KOPT-K1 (cell line): ENCODE data around the gene ASCL1.

ENCODE experiments used
- H3K27ac ChIP-seq: fragments of 200-600 bp; sonication (generic); 2 replicates; pipeline ENCODE4 v1.5.1; 2016; ENCODE audit warnings: antibody characterized with exemption, mild to moderate bottlenecking, low read depth, low read length; ENCODE audit not compliant: poor library complexity, severe bottlenecking
- H3K36me3 ChIP-seq: fragments of 200-600 bp; sonication (generic); 2 replicates; pipeline ENCODE4 v1.5.1; 2017; ENCODE audit warnings: antibody characterized with exemption, mild to moderate bottlenecking, low read length, moderate library complexity; ENCODE audit not compliant: insufficient read depth
- H3K9me3 ChIP-seq: fragments of 200-600 bp; sonication (generic); 2 replicates; pipeline ENCODE4 v1.5.1; 2017; ENCODE audit warnings: antibody characterized with exemption, low read length, mild to moderate bottlenecking; ENCODE audit not compliant: insufficient read depth, poor library complexity, severe bottlenecking

ASCL1 gene

DNA sequence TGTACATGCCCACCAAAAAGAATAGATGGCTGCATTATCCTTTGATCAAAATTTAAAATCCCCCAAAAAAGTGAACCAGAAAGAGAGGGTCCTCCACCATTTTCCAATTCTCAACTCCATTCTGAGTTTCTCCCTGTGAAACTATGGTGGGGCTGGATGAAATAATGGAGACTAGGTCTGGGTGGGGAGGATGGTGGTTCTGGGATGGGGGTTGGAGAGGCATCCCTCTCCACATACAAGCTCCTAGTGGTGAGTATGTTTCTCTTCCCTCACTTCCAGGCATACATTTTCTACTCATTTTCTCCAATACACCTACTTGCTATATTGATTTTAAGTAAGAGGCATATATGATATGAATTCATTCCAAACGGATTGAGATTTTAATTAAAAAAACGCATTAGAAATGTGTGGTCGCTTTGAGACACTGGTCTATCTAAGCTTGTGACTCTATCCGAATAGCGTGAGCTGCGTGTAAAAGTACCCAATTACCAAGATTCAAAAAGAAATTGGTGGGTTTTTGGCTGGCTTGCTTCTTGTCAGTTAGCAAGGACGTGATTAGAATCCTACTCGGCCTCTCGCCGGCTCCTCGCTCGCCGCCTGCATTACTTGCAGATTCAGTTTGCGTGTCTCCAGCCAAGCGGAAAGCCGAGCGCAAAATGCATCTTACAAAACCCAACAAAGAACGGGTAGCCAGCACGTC lies 3.4 kb downstream of the ASCL1 start:
- no peak overlapping the region for H3K27ac ChIP-seq
- no peaks in the 10 kb centered on the region for H3K36me3 ChIP-seq
- H3K9me3 ChIP-seq = peaks cover 16% of the 10 kb centered on the region

DNA sequence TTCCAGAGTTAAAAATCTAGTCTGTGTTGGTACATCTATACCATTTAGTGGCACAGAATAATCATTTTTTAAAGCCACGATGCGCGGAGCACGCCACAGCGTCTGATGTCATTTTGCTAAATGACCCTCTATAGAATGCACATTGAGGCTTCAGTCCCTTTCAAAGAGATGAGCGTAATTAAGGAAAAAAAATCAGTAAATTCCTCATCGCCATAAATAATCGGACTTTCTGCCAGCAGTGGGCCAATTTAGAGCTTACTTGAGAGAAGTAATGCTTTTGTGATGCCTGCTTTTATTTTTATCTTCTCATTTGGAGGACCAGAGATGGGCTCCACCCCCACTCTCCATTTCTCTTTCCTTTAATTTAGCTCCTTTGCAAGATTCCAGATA lies 4.0 kb downstream of the ASCL1 start:
- no peak overlapping the region for H3K27ac ChIP-seq
- H3K9me3 ChIP-seq = peaks cover 16% of the 10 kb centered on the region
- no peaks in the 10 kb centered on the region for H3K36me3 ChIP-seq

DNA sequence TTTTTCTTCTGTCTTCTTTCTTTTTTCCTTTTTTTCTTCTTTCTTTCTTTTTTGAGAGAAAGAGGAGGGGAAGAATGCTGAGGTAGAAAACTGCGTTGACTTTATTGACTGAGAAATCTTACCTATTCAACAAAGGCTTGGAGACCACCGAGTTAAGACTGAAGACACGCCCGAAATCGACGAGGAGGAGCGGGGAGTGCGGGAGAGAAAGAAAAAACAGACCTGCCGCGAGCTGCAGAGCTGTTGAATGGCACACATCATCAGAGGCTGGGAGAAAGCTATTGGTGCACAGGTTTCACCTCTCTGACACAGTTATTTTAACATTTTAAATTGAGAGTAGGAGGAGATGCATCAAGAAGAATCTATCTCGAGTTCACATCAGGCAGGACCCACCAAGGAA lies 5.1 kb downstream of the ASCL1 start:
- Histone ChIP-seq H3K36me3 (no peaks in the 10 kb centered on the region), H3K27ac (no peak overlapping the region), H3K9me3 (peaks cover 16% of the 10 kb centered on the region)

DNA sequence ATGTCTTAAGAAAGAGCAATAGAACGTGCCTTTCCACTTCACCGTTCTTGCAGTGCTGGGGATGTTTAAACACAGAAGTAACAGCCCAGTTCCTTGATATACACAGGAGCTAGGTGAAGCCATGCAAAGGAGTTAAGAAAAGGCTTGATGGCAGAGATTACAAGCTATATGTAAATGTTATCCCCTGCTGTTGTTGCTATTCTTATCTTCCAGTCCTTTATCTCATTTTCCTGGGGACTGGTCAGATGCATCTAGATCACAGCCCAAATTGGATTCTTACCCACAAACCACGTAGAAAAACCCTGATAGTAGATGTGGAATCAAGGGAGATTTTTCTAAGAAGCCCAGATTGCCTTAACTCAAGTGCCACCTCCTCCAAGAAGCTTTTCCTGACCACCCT lies 5.5 kb downstream of the ASCL1 start:
- Histone ChIP-seq H3K27ac (no peak overlapping the region), H3K9me3 (peaks cover 16% of the 10 kb centered on the region), H3K36me3 (no peaks in the 10 kb centered on the region)

DNA sequence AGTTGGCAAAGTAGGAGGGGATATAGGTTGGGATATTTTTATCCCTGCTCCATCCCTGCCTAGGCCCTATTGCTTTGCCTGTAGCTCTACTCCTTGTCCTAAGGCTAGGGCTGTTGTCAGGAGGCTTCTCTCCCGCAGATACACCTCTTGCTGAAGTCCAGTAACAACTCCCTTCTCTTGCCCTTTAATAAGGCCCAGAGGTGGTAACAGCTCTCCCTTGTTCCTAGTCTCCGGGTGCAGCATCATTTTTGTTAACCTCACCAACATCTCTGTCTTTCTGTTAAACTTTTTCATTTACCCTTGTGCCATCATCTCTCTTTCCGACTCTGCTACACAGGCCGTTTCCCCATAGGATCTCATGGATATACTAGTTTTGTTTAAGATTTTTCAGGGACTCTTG lies 6.3 kb downstream of the ASCL1 start:
- H3K9me3 ChIP-seq = peaks cover 16% of the 10 kb centered on the region
- no peaks in the 10 kb centered on the region for H3K36me3 ChIP-seq
- H3K27ac ChIP-seq = no peak overlapping the region

DNA sequence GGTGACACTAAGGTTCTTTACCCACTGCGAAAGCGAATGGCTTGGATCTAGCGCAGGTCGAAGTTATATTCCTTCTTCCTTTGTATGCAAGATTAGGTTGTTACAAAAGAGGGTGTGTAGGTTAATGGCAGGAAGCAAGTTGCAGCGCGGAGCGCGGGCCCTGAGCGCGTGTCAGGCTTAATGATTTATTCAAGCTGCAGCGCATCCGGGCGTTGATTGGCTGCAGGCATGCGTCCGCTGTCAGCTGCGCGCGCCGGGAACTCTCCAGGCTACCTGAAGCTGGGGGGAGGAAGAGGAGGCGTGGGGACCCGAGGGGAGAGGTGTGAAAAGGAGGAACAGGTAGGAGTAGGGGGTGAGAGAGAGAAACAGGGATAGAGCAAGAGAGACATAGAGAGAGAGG lies 7.4 kb downstream of the ASCL1 start:
- Histone ChIP-seq H3K36me3 (no peaks in the 10 kb centered on the region), H3K27ac (no peak overlapping the region), H3K9me3 (peaks cover 16% of the 10 kb centered on the region)

DNA sequence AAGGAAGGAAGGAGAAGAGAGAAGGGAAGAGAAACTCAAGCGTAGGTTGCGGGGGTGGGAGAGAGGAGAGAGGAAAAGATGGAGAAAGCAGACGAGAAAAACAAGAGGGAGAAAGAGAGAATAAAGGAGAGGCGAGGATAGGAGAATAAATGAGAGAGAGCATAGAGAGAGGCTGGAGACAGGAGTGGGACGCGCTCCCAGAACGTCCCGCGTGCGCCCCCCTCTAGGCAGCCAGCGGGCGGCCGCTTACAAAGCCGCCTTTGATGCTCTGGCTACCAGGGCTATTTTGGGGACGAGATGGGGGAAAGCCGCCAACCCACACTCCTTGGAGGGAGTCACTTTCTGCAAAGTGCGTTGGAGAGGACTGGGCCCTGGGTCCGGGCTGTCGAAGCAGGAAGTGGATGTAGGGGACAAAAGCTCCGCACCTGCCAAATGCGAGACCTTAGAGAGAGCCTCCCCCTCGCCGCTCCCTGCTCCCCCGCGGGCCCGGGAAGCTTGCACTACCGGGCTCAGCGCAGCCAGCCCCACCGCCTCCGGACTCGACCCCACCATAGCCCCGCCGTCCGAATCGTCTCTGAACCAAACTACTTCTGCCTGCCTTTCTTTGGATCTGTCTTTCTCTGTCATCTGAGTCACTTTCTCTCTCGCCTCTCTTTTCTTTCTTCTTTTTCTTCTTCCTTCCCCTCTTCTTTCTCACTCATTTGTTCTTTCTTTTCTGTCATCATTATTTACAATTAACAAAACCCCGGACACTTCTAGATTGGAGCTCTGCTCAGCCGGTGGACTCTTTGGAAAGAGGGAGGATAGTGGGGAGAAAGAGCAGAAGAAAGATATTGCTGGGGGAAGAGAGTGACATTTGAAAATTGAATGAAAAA lies 8.0 kb downstream of the ASCL1 start:
- H3K9me3 ChIP-seq = peaks cover 16% of the 10 kb centered on the region
- no peak overlapping the region for H3K27ac ChIP-seq
- no peaks in the 10 kb centered on the region for H3K36me3 ChIP-seq

DNA sequence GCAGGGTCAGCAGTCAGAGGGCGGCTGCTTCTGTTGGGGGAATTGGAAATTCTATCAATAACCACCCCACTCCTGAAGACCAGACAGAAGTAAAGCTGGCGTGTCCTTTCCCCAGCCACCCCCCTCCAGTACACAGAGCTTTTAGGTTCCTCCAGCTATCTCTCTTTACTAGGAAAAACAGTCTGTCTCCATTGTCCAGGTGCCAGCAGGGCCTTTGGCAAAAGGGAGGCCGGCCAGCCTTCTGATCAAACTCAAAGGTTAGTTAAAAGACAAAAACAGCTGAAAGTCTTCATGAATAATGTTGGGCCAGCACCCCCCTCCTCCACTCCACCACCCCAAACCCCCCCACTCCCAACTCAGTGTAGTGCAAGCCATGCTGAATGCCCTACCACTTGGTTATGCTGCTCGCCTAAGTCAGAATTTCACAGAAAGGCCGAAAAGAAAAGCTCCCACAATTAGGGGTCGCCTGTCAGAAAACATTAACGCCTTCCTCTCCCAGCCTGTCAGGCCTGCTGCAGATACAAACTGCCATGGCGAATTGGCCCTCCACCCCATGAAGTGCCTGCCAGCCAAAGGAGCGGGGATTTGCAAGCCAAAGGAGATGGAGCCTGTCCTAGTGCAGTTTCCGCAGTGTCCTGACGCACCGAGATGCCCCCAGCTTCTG lies 8.9 kb downstream of the ASCL1 start:
- Histone ChIP-seq H3K36me3 (no peaks in the 10 kb centered on the region), H3K9me3 (peaks cover 16% of the 10 kb centered on the region), H3K27ac (no peak overlapping the region)

DNA sequence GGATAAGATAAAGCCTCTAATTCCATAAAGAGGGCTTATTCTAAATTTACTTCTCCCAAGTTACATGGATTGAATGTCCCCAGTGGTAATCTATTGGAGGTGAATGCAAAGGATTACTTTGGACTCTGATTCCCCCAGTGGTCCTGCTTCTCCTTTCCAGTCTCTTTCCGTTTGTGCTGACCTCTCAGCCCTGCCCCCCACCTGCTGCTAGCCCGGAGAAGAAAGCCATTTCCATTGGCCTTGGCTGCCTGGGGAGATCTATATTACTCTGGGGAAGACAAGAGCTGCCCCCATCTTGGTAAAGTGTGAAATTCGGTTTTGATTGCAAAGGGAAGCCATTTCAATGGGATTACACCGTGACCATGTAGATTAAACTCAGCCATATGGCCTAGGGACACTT lies 13.3 kb downstream of the ASCL1 start:
- Histone ChIP-seq H3K9me3 (no peaks in the 10 kb centered on the region), H3K27ac (no peak overlapping the region), H3K36me3 (no peaks in the 10 kb centered on the region)

DNA sequence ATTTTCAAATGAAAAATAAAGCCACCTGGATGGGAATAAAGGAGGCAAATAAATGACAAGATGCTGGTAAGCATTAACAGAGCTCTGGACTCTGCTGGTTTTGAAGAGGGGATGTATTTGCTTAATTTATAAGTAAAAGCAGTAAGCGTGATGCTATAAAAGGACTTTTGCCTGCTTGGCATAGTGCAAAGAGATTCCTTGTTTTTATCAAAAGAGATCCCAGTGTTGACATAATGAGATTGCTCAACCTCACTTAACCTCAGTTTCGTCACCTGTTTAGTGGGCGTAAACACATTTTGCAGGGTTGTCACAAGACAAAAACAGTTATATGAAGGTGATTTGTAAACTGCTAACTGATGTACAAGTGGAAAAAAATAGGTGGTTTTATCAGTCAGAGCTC lies 13.8 kb downstream of the ASCL1 start:
- Histone ChIP-seq H3K9me3 (no peaks in the 10 kb centered on the region), H3K36me3 (no peaks in the 10 kb centered on the region), H3K27ac (no peak overlapping the region)

DNA sequence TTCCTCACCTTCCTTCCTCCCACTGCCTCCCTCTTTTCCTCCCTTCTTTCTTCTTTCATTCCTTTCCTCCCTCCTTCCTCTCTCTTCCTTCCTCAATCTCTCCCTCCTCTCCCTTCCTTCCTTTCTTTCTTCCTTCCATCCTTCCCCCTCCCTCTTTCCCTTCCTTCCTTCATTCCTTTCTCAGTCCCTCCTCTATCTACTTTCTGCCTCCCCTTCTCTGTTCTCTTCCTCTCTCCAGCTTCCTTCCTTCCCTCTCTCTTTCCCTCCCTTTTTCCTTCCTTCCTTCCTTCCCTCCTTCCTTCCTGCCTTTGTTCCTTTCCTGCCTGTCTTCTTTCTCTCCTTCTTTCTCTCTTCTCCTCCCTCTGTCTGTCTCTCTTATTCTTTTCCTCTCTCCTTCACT lies 16.1 kb downstream of the ASCL1 start:
- no peaks in the 10 kb centered on the region for H3K9me3 ChIP-seq
- H3K36me3 ChIP-seq = no peaks in the 10 kb centered on the region
- H3K27ac ChIP-seq = no peak overlapping the region

DNA sequence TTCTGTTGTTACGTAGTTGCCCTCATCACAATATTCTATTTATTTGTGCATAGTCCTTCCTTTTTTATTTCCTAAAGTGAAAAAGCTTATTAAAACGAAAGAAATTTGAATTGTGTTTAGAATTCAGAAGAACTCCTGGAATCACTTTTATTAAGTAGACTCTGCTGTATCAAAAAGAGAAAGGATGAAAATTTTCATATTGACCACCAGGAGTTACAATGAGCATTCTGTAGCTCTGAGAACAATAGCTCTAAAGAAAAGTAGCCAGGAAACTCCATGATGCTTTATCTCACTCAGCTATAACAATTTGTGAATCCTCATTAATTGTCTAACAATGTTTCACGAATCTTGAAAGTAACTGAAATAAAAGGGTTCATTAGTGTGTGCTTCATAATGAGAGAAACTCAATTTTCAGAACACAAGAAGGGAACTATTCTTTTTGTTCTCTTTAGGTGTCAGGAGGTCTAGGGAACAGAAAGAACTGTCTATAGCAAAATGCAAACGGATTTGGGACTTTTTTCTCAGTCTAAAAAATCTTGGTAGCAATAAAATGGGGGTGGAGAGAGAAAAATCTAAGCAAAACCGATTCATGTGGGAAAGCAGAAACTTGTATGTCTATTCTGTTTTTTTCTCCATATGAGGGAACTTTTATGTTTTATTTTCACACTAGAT lies 19.3 kb downstream of the ASCL1 start:
- Histone ChIP-seq H3K27ac (no peak overlapping the region), H3K9me3 (no peaks in the 10 kb centered on the region), H3K36me3 (no peaks in the 10 kb centered on the region)

DNA sequence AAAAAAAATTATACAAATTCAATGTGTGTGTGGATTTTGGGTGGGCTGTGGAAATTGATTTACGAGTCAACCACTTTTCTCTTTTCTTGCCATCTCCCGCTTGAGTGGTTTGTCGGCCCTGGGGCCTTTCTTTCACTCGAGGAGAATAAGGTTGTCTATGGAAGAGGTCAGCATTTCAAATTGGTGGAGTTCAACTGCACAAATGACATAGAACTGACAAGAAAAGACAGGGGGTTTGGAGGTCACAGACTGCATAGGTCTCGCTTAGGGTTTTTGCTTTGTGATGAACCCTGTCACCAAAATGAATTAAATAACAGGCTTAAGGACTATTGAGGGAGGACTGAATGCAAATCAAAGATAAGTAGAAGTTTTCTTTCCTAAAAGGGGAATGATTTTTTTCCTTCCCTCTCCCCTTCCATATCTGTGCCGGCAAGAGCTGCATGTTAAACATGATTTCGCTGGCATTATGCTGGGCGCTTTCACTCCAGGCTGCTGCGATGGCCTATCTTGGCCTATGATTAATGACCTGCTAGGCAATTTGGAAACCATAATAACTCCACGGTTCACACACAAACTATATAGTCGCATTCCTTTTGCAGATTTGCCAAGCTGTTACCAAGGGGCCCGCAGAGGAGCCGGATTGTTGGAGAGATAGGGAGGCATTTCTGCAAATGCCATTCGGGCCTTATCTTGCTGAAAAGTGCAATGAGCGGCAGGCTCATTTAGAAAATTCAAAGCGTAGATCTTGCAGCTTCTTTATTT lies 20.7 kb downstream of the ASCL1 start:
- no peaks in the 10 kb centered on the region for H3K36me3 ChIP-seq
- H3K27ac ChIP-seq = no peak overlapping the region
- no peaks in the 10 kb centered on the region for H3K9me3 ChIP-seq

DNA sequence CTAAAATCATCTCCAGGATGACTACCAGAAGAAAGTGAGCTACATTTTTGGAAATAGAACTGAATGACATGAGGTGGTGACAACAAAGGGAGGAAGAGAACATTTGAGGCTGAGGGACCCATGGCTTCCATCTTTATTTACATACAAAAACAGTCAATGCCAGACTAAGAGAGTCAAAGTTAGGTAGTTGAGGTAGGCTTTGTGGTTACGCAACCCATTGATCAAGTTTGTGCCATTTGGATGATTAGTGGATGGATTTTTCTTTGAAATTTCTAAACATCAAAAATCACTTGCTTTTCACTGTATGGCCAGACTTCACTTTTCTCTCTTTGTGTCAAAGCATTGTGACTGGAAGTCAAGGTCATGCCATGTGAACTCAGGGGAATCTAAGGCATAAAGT lies 22.9 kb downstream of the ASCL1 start:
- no peaks in the 10 kb centered on the region for H3K36me3 ChIP-seq

More for the DNA sequence above, 22.9 kb downstream of the ASCL1 start:
- no peaks in the 10 kb centered on the region for H3K9me3 ChIP-seq
- H3K27ac ChIP-seq = no peak overlapping the region
